Heart right ventricle (tissue), 16 donors: ENCODE results near the gene BTBD8. TPM values are rescaled to one million over a fixed set of nuclear protein-coding genes. Genes with fewer than 3 reads are reported as not detected.

Experiments
- ATAC-seq, 8 donors: fragments of 200-7000 bp; cut with Tn5 transposase; one replicate each; pipeline ENCODE4 v1.9.1; 2020; ENCODE audit warnings: mild to moderate bottlenecking in 8 of 8, moderate library complexity in 8 of 8, moderate number of reproducible peaks in 1 of 8
- DNase-seq, 2 donors: peaks; one replicate each; pipeline ENCODE4 v3.0.0-alpha.2; 2020
- H3K27ac ChIP-seq, 10 donors: fragments of 200-600 bp; sonication (generic) in 2 of 10; one replicate each; pipeline versions ENCODE4 v1.5.0 to v1.8.0; 2020 to 2022; ENCODE audit warnings: mild to moderate bottlenecking in 3 of 10
- H3K27me3 ChIP-seq, 7 donors: fragments of 200-600 bp; one replicate each; pipeline ENCODE4 v1.8.0; 2021 to 2022; ENCODE audit warnings: mild to moderate bottlenecking in 2 of 7
- H3K36me3 ChIP-seq, 9 donors: fragments of 200-600 bp; sonication (generic) in 1 of 9; one replicate each; pipeline versions ENCODE4 v1.5.0 to v1.8.0; 2020 to 2022; ENCODE audit warnings: mild to moderate bottlenecking in 2 of 9
- H3K4me1 ChIP-seq, 9 donors: fragments of 200-600 bp; sonication (generic) in 1 of 9; one replicate each; pipeline versions ENCODE4 v1.5.0 to v1.8.0; 2020 to 2022; ENCODE audit warnings: mild to moderate bottlenecking in 4 of 9
- H3K4me3 ChIP-seq, 10 donors: fragments of 200-600 bp; sonication (generic) in 2 of 10; one replicate each; pipeline versions ENCODE4 v1.5.0 to v1.8.0; 2020 to 2022; ENCODE audit warnings: mild to moderate bottlenecking in 7 of 10, moderate library complexity in 2 of 10
- H3K9me3 ChIP-seq, 11 donors: fragments of 200-600 bp in 10 of 11; sonication (generic) in 2 of 11; one replicate each; pipeline versions ENCODE4 v1.5.0 to v1.8.0; 2013 to 2022; ENCODE audit warnings: mild to moderate bottlenecking in 2 of 11, control low read depth in 1 of 11, moderate library complexity in 1 of 11
- WGBS, 2 donors: extraction: QIAGEN DNeasy Blood & Tissue Kit; methylation state at CpG; one replicate each; pipeline ENCODE4 v1.1.7; 2013; ENCODE audit warnings: inconsistent platforms in 1 of 2; 5-methylcytosine and 5-hydroxymethylcytosine counted together
- intact Hi-C, 10 donors: fragments of 100-400 bp; cut with DNase I; formaldehyde crosslinking; loops; one replicate each; pipeline versions ENCODE4 v1.11.1 to v1.14.2; 2022
- polyA plus RNA-seq, 2 donors: library from polyadenylated mRNA; stranded (reverse); fragments of 200-250 nt; gene quantifications; one replicate each; pipeline ENCODE4 v1.2.3, GENCODE V29; 2013
- total RNA-seq, 10 donors: library from RNA; stranded (reverse); fragmentation: NEBNext Ultra II Directional in 3 of 10; extraction: Animal tissue kit (Norgen Biotek cat#: 25700) in 3 of 10; gene quantifications; one replicate each; pipeline versions ENCODE4 v1.2.1 to v1.2.4, GENCODE V29; 2021 to 2023
- TF ChIP-seq, protein P1 (sequence below), 9 donors: fragments of 200-600 bp; sonication (generic) in 2 of 9; IDR thresholded peaks; one replicate each; pipeline versions ENCODE4 v1.5.0 to v1.8.0; 2021 to 2022; ENCODE audit warnings: antibody characterized with exemption in 9 of 9, mild to moderate bottlenecking in 5 of 9, moderate library complexity in 1 of 9
- donor health status: Arrhythmogenic right ventricular cardiomyopathy.
- donor health status: ischemic (EF 13 %, LVEDD 7.1; RV severe dilation, severe dysfunction).
- donor health status: healthy with polysubstance abuse.
- donor health status: DM: no; HTN: yes; CAD: no.
- donor health status: DM: no; HTN: no; CAD: no.
- donor health status: ischemic (EF 25% LVEDD 6.9; RV normal size, moderate dysfunction).
- donor health status: ischemic (EF 25% LVEDD 5.7; RV mildly dilated, moderate dysfunction).
- donor health status: healthy.
- donor health status: DM: yes; HTN: yes; CAD: no.
- donor health status: Ischemic cardiomyopathy.
- donor health status: ischemic (EF 35%, LVEDD 5.7; RV mildly dilated, moderate dysfunction).
- donor health status: nonischemic (EF 11% LVEDD 7.7; RV severe dilation, severe dysfunction).
- donor health status: DM: yes; HTN: yes; CAD: no.
- donor health status: PGD.
- donor health status: ischemic (EF 29% LVEDD 5.4; RV normal size, mild dysfunction).
- donor health status: nonischemic (EF 23%, LVEDD 6.1; RV moderate dilation, normal function).

Gene BTBD8
- total and polyA plus RNA-seq, 12 donors, result 0.30 to 6.1 (median 4.1) TPM

DNA sequence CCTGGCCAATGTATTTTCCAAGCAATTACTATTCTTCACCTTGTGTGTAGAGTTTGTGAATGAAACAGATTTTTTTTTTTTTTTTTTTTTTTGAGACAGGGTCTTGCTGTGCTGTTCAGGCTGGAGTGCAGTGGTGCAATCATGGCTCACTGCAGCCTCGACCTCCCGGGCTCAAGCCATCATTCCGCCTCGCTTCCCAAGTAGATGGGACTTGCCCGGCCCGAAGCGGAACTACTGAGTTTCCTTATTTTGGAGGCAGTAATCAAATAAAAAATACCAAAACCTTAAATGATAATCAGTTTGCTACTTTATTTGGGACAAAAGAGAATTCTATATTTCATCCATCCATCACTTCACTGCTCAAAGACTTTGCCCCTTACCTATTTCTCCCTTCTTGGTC lies 704 bp upstream of the BTBD8 start:
- H3K9me3 ChIP-seq, result peaks cover 0 to 4% (median 0%) of the 10 kb centered on the region in 11 donors
- no peak for DNase-seq
- TF ChIP-seq, protein P1, sequence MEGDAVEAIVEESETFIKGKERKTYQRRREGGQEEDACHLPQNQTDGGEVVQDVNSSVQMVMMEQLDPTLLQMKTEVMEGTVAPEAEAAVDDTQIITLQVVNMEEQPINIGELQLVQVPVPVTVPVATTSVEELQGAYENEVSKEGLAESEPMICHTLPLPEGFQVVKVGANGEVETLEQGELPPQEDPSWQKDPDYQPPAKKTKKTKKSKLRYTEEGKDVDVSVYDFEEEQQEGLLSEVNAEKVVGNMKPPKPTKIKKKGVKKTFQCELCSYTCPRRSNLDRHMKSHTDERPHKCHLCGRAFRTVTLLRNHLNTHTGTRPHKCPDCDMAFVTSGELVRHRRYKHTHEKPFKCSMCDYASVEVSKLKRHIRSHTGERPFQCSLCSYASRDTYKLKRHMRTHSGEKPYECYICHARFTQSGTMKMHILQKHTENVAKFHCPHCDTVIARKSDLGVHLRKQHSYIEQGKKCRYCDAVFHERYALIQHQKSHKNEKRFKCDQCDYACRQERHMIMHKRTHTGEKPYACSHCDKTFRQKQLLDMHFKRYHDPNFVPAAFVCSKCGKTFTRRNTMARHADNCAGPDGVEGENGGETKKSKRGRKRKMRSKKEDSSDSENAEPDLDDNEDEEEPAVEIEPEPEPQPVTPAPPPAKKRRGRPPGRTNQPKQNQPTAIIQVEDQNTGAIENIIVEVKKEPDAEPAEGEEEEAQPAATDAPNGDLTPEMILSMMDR (IDR thresholded peaks at IDR 0.05), result no peak
- H3K4me1 ChIP-seq, result peaks cover 0 to 13% (median 6%) of the 10 kb centered on the region in 9 donors
- 95% methylated on average over 7 of the region's 7 CpGs for WGBS, 2 donors
- H3K4me3 ChIP-seq, result peak overlapping the region in 9 of 10 donors; percentile 58 to 94 (median 77)
- H3K36me3 ChIP-seq, result no peaks in the 10 kb centered on the region
- no peak for ATAC-seq
- peak overlapping the region in 2 of 10 donors; percentile 67 to 80 for H3K27ac ChIP-seq
- no peaks in the 10 kb centered on the region for H3K27me3 ChIP-seq
- intact Hi-C loops, result no loop called here

DNA sequence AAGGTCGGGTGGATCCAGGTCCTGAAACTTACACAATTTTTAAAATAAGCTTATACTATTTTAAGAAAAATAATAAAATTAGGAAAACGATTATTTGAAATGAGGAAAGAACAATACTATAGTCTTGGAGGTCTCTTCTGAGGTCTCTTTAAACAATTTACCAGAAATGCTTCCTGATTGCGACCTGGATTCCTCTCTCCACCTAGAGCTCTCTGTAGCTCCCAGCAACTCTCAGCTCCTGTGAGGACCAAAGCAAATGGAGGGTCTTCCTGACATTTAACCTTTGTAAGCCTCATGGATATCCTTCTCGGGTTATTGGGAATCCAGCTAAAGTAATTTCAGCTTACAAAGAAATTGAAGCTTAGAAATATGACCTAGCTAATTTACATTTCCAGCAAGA lies 886 bp downstream of the BTBD8 start:
- peak overlapping the region; percentile 58 to 94 (median 76) for H3K4me3 ChIP-seq
- intact Hi-C loops, result no loop called here
- WGBS, 2 donors, result 31 to 36% methylated on average over 4 of the region's 4 CpGs
- H3K27me3 ChIP-seq, result no peaks in the 10 kb centered on the region
- H3K9me3 ChIP-seq, result peaks cover 0 to 20% (median 11%) of the 10 kb centered on the region in 11 donors
- H3K36me3 ChIP-seq, result no peaks in the 10 kb centered on the region
- H3K4me1 ChIP-seq, result peaks cover 0 to 13% (median 6%) of the 10 kb centered on the region in 9 donors
- TF ChIP-seq, protein P1 (IDR thresholded peaks at IDR 0.05), result no peak
- ATAC-seq (no peak), DNase-seq (no peak)
- peak overlapping the region in 8 of 10 donors; percentile 11 to 85 (median 74) for H3K27ac ChIP-seq

DNA sequence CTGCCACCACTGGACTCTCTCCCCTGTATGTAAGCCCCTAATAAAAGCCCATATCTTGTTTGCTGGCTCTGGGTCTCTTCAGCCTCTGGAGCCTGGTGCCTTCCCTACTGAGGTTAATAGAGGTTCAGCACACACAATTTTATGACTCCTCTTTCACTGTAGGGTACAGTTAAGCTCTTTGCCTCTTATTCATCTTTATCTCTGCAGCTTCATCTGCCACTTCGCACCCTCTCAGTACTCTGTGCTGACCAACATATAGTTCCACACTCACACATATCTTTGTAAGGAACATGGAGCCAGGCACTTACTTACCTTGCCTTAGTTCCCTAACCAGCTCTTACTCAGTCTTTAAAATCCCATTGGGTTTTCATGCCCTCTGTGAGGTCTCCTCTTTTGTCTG lies 4.5 kb downstream of the BTBD8 start:
- no peak for ATAC-seq
- TF ChIP-seq, protein P1 (IDR thresholded peaks at IDR 0.05), result no peak
- 96 to 100% methylated on average over 1 of the region's 1 CpG for WGBS, 2 donors

DNA sequence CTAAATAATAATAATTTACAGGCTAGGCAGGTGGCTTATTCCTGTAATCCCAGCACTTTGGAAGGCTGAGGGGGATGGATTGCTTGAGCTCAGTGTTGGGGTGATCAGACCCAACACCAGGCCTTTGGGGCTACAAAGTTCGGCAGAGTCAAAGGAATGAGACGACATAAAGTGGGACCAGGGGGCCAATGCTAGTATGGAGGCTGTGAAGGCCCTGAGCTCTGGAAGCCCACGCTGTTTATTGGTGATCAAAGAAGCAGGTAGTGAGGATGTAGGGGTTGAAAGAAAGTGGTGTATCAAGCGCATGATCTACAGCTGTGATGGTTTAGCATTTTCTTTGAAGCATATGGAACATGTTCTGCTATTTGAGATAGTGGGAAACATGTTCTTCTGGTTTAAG lies 5.6 kb downstream of the BTBD8 start:
- Histone ChIP-seq H3K9me3 (peaks cover 0 to 36% (median 16%) of the 10 kb centered on the region in 11 donors), H3K27ac (no peak overlapping the region), H3K27me3 (no peaks in the 10 kb centered on the region), H3K36me3 (peaks cover 0 to 16% (median 0%) of the 10 kb centered on the region in 9 donors), H3K4me3 (no peak overlapping the region), H3K4me1 (peaks cover 0 to 11% (median 6%) of the 10 kb centered on the region in 9 donors)
- DNase-seq (no peak), ATAC-seq (no peak)
- 94% methylated on average over 4 of the region's 4 CpGs for WGBS, 2 donors
- intact Hi-C loops, result no loop called here
- TF ChIP-seq, protein P1 (IDR thresholded peaks at IDR 0.05), result no peak

More for the DNA sequence above, 4.5 kb downstream of the BTBD8 start:
- Histone ChIP-seq H3K36me3 (peaks cover 0 to 10% (median 0%) of the 10 kb centered on the region in 9 donors), H3K4me3 (no peak overlapping the region), H3K4me1 (peaks cover 0 to 11% (median 6%) of the 10 kb centered on the region in 9 donors), H3K27ac (no peak overlapping the region), H3K9me3 (peaks cover 0 to 36% (median 16%) of the 10 kb centered on the region in 11 donors), H3K27me3 (no peaks in the 10 kb centered on the region)
- DNase-seq, result no peak
- intact Hi-C loops, result no loop called here
